Loucy (cell line): ENCODE results near the gene PDHB.
A peak's percentile ranks its signal among the peaks of the same experiment; 100 is the strongest.

Experiments
- H2AFZ ChIP-seq: fragments of 200-600 bp; sonication (generic); 2 replicates; pipeline ENCODE4 v1.6.0; 2016; ENCODE audit warnings: antibody characterized with exemption, mild to moderate bottlenecking, low read length, moderate library complexity
- H3F3A ChIP-seq: fragments of 200-600 bp; 2 replicates; pipeline ENCODE4 v1.6.0; 2016; ENCODE audit warnings: antibody characterized with exemption, low read depth, mild to moderate bottlenecking
- H3K27me3 ChIP-seq: fragments of 200-600 bp; sonication (generic); 2 replicates; pipeline ENCODE4 v1.6.1; 2014; ENCODE audit warnings: low read length, mild to moderate bottlenecking; ENCODE audit not compliant: insufficient read depth, poor library complexity, severe bottlenecking
- H3K36me3 ChIP-seq: fragments of 200-600 bp; sonication (generic); 2 replicates; pipeline ENCODE4 v1.6.1; 2016; ENCODE audit warnings: low read length; ENCODE audit not compliant: insufficient read depth
- H3K4me1 ChIP-seq: fragments of 200-600 bp; sonication (generic); 2 replicates; pipeline ENCODE4 v1.5.1; 2014; ENCODE audit warnings: low read length, mild to moderate bottlenecking; ENCODE audit not compliant: insufficient read depth, poor library complexity, severe bottlenecking
- H3K4me2 ChIP-seq: fragments of 200-600 bp; sonication (generic); 2 replicates; pipeline ENCODE4 v1.6.0; 2014; ENCODE audit warnings: antibody characterized with exemption, low read length, low read depth, mild to moderate bottlenecking; ENCODE audit not compliant: poor library complexity, severe bottlenecking
- H3K4me3 ChIP-seq: fragments of 200-600 bp; sonication (generic); 2 replicates; pipeline ENCODE4 v1.5.1; 2014; ENCODE audit warnings: low read length, mild to moderate bottlenecking, mixed read lengths; ENCODE audit not compliant: poor library complexity, severe bottlenecking
- H3K79me2 ChIP-seq: fragments of 200-600 bp; sonication (generic); 2 replicates; pipeline ENCODE4 v1.6.1; 2014; ENCODE audit warnings: low read length; ENCODE audit not compliant: insufficient read depth
- H3K9ac ChIP-seq: fragments of 200-600 bp; sonication (generic); 2 replicates; pipeline ENCODE4 v1.6.0; 2014; ENCODE audit warnings: mild to moderate bottlenecking, low read depth, low read length, moderate library complexity; ENCODE audit not compliant: poor library complexity, severe bottlenecking
- H3K9me2 ChIP-seq: fragments of 200-600 bp; sonication (generic); replicated peaks from 2 replicates; pipeline ENCODE4 v1.6.1; 2016; ENCODE audit warnings: low read depth, low read length, mixed read lengths
- H3K9me3 ChIP-seq: fragments of 200-600 bp; sonication (generic); 2 replicates; pipeline ENCODE4 v1.6.1; 2014; ENCODE audit warnings: mild to moderate bottlenecking, antibody characterized with exemption, low read length, low read depth; ENCODE audit not compliant: insufficient read depth
- H4K20me1 ChIP-seq: fragments of 200-600 bp; sonication (generic); 2 replicates; pipeline ENCODE4 v1.6.0; 2014; ENCODE audit warnings: antibody characterized with exemption, low read length, mild to moderate bottlenecking; ENCODE audit not compliant: insufficient read depth, poor library complexity, severe bottlenecking
- CTCF ChIP-seq: fragments of 200-600 bp; sonication (generic); conservative IDR thresholded peaks from 2 replicates; pipeline ENCODE4 v1.5.1; 2014; ENCODE audit warnings: mild to moderate bottlenecking, antibody characterized with exemption, low read length
- EZH2phosphoT487 ChIP-seq: fragments of 200-600 bp; IDR thresholded peaks from 2 replicates; pipeline ENCODE4 v1.6.1; 2018; ENCODE audit warnings: antibody characterized with exemption, mild to moderate bottlenecking, moderate library complexity, borderline replicate concordance

The PDHB gene

DNA sequence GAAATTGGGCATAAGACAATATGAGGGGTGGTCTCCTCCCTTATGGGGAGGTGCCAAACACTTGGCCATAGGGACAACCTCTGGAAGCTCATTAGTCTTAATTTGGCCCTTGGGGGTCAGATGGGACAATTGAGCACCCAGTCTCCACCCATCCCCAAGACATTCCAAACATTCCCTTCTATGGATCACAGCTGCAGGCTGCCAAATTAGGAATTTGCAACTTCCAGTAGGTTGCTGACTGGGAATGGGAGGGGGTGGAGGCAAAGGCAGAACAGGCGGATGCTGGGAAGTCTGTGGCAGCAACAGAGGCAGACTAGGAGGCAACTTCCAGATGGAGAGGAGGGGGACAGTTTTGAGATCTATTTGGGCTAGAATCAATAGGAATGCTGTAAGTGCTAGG is 1.4 kb upstream of the PDHB start:
- H3K9me3 ChIP-seq, result no peaks in the 10 kb centered on the region
- H3K36me3 ChIP-seq, result peaks cover 17% of the 10 kb centered on the region
- H3K4me3 ChIP-seq, result no peak overlapping the region
- peaks cover 35% of the 10 kb centered on the region for H3K79me2 ChIP-seq
- no peaks in the 10 kb centered on the region for H3K9me2 ChIP-seq
- no peak overlapping the region for H3K4me2 ChIP-seq
- peaks cover 21% of the 10 kb centered on the region for H3K4me1 ChIP-seq
- no peaks in the 10 kb centered on the region for H3F3A ChIP-seq
- no peak overlapping the region for H2AFZ ChIP-seq
- TF ChIP-seq CTCF (no peak), EZH2phosphoT487 (no peak)
- no peaks in the 10 kb centered on the region for H3K27me3 ChIP-seq
- H3K9ac ChIP-seq, result no peak overlapping the region
- H4K20me1 ChIP-seq, result peaks cover 30% of the 10 kb centered on the region

DNA sequence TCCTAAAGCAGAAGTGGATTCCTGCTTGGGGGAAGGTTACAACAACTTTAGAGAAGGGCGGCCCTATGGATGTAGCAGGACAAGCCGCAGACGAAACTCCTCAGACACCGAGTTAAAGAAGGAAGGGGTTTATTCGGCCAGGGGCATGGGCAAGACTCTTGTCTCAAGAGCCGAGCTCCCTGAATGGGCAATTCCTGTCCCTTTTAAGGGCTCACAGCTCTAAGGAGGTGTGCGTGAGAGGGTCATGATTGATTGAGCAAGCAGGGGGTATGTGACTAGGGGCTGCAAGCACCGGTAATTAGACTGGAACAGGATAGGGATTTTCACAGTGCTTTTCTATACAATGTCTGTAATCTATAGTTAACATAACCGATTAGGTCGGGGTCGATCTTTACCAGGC is 879 bp upstream of the PDHB start:
- Histone ChIP-seq H2AFZ (peak overlapping the region; percentile 89; the same call in 1 of the 2 replicates), H3K36me3 (peaks cover 22% of the 10 kb centered on the region), H3K4me3 (peak overlapping the region; percentile 66), H3K9me2 (no peaks in the 10 kb centered on the region), H3K27me3 (no peaks in the 10 kb centered on the region), H3K4me2 (peak overlapping the region; percentile 79), H3K9me3 (no peaks in the 10 kb centered on the region), H3F3A (no peaks in the 10 kb centered on the region), H3K79me2 (peaks cover 38% of the 10 kb centered on the region), H4K20me1 (peaks cover 35% of the 10 kb centered on the region), H3K9ac (peak overlapping the region; percentile 43), H3K4me1 (peaks cover 24% of the 10 kb centered on the region)
- TF ChIP-seq EZH2phosphoT487, result no peak
- TF ChIP-seq CTCF, result no peak

- Histone ChIP-seq H2AFZ (peak overlapping the region; percentile 89), H3K36me3 (peaks cover 26% of the 10 kb centered on the region), H3K4me1 (peaks cover 28% of the 10 kb centered on the region), H4K20me1 (peaks cover 39% of the 10 kb centered on the region), H3K79me2 (peaks cover 42% of the 10 kb centered on the region), H3K9ac (peak overlapping the region; percentile 43), H3K9me2 (no peaks in the 10 kb centered on the region), H3K27me3 (no peaks in the 10 kb centered on the region), H3F3A (no peaks in the 10 kb centered on the region), H3K9me3 (no peaks in the 10 kb centered on the region), H3K4me2 (peak overlapping the region; percentile 79), H3K4me3 (peak overlapping the region; percentile 66)
- TF ChIP-seq CTCF (no peak), EZH2phosphoT487 (no peak)
Observed at GRCh38 chr3:58434168-58434504, 504 bp upstream of the PDHB start.
